Medulla oblongata (tissue), 1 donor: ENCODE measurements around the gene CTBP2.

Experiments
- DNase-seq: peaks from one replicate; pipeline ENCODE4 v3.0.0-alpha.2; 2015; ENCODE audit errors: extremely low spot score

The CTBP2 gene

DNA sequence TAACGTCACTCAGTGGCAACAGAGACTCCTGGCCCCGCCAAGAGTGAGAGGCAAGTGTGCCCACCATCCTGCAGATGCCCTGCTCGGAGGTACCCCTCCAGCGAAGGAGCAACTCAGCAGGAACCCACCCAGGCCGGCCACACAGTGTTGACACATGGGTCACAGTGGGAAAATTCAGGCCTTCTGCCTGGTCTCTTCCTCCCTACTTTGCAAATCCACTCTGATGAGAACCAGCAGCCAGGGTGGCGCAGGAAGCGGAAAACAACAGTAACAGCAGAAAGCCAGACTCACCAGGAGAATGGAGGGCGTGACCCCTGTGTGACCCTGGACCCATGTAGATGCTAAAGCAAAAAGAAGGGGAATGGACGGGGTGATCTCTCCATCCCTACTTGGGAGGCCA lies 53.8 kb downstream of the CTBP2 start:
- no peak for DNase-seq

DNA sequence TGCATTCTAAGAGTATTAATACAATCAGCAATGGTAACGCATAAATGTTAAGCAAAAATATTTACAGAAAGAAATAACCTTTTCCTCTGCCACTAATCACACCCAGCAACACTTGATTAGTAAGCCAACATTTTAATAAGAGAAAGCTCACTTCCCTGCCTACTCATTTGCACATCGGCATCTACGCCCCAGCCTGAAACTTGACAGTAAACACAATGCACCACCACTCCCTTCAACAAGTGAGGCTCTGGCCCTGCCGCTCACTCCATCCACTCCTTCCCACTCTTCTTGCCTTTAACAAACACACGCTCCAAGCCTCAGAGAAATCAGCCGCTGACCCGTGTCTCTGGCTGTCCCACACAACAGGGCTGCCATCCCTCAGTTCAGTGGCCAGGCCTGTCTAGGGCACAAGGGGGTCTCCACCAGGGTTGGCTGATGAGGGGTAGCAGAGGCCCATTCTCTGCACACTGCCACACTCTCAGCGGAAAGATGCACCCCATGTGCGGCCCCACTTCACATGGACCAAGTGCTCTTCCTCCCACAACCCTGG lies 54.6 kb downstream of the CTBP2 start:
- no peak for DNase-seq

DNA sequence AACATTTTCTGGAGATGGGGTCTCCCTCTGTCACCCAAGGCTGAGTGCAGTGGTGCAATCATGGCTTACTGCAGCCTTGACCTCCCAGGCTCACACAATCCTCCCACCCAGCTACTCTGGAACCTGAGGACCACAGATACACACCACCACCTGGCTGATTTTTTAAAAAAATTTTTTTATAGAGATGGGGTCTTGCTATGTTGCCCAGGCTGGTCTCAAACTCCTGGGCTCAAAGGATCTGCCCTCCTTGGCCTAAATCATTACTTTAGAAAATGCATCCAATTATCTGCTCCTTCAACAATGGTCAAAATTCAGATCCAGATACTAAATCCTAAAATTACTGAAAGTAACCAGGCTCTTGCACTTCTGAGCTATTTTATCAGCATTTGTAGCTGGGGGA lies 55.2 kb downstream of the CTBP2 start:
- DNase-seq, result no peak

DNA sequence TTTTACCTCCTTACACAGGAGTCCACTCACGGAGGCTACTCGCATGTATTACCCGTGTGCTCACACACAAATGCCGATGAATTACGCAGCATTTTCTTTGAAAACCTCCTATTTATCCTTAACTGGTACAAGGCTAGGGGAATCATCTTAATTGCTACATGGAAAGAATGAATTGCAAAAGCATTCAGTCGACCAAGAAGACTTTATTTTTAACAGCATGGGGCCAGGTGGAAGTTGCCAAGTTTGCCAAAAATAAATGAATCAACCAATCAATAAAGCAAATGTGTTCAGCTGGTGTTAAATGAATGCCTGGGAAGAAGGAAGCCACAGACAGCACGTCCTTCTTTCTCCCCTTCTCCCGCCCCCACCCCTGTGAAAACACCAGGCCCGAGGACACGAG lies 55.8 kb downstream of the CTBP2 start:
- DNase-seq, result no peak

DNA sequence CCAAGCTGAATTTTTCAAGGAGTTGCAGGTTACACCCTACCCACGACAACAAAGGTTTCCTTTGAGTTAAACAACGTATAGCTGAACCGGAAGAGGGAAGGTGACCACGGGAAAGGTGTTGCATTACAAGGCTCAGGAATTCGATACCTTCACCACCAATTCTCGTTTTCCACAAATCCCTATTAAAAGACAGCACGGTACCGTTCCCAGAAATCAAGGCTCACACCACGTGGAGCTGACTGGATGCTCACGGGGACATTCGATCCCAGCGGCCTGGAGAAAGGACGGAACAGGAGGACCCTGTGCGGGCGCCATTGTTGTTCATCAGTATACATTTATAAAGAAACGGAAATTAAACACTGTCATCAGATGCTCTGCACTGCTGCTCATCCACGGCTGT lies 56.4 kb downstream of the CTBP2 start:
- no peak for DNase-seq

DNA sequence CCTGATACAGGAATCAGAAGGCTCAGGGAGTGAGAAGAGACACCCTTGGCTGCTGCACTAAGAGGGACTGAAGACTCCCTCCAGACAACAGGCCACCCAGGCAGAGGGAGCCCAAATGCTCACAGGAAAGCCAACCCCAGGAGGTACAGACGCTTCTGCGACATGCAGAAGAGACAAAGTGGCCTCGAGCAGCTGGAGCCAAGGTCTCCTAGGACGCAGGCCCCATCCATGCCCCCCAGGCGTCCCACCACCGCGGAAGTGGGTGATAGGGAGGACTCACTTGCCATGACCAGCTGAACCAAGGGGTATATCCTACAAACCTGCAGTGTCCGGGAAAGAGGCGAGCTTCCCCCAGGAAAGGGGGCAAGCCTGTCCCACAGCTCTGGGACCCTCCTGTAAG lies 56.9 kb downstream of the CTBP2 start:
- no peak for DNase-seq

DNA sequence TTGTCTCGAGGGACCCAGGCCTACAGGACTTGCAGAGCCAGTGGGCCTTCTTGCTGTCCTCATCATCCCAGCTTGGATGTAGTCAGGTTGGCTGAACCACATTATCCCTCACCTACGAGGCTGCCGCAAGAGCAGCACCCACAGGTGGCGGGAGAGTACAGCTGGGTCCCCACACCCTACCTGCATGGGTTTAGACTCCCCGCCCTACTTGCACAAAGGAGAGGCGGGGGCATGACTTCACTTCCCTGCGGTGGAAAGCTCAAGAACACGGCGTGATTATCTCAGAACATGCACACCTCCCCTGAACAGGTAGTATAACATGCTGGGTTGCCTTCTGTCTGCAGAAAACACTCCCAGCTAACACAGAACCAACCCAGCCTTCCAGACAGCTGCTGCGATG lies 57.5 kb downstream of the CTBP2 start:
- no peak for DNase-seq

DNA sequence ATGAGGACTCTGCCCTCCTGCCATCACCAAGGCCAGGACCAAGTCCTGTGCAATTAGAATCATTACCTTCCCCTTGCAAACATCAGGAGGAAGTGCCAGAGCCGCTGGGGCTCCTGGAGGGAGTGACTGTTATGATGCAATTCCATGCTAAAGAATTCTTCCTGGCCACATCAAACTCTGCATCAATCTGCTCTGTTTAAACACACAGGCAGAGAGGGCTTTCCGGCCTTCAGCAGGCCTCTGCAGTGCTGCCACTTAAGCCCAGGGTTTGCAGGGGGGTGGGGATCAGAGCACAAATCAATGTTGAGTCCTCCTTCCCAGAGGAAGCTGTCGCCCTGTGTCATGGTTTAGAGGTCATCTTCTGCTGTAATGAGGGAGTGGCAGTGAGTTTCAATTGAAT lies 58.1 kb downstream of the CTBP2 start:
- no peak for DNase-seq

DNA sequence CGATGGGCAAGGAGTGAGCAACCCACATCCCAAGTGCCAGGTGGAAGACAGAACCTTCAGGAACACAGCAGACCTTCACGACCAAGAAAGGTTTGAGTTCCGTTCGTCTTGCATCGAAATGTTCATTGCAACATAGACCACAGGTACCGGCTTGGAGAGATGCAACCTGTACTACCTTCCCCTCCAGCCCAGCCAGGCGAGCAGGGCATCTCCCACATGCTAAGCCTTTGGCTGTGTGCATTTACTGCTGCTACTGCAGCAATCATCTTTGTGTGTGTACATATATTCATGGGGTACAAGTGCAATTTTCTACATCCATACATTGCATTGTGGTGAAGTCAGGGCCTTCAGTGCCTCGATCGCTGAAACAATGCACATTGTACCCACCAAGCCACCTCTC lies 58.8 kb downstream of the CTBP2 start:
- DNase-seq, result no peak

DNA sequence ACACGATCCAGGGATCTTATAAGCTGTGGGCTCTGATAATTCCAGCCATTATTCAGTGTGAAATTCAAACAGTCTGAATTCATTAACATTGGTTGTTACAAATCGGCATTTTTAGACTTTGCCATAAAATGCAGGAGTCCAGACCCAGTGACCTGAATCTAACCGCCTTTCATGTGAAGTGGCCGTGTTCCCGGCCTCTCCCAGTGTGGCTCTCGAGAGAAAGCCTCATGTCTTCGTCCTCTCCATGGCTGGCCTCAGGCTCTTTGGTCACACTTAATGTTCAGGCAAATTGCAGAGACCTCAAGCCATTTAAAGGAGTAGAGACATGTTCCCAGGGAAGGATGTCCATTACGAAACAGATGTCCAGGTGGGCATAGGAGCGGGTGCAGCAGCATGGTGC lies 59.3 kb downstream of the CTBP2 start:
- DNase-seq, result peak; percentile 54

DNA sequence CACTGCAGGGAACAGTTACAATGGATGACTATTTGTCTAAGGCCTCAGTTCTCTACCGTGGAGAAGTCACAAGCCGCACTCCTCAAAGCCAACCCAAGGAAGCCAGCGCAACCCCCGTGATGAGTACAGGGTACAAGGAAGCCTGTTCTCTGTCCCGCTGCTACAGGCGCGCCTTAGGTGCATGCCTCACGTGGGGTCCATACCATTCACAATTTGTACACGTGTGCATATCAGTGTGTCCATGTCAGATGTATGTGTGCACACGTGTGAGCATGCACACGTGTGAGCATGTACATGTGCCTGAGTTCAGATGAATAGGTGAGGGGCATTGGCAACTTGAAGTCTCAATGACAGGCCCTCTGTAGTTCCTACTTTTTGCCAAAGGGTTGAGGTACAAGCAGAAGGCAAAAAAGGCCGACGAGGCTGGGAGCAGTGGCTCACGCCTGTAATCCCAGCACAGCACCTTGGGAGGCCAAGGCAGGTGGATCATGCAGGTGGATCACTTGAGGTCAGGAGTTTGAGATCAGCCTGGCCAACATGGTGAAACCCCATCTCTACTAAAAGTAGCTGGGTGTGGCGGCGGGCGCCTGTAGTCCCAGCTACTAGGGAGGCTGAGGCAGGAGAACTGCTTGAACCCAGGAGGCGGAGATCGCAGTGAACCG lies 62.8 kb downstream of the CTBP2 start:
- no peak for DNase-seq

DNA sequence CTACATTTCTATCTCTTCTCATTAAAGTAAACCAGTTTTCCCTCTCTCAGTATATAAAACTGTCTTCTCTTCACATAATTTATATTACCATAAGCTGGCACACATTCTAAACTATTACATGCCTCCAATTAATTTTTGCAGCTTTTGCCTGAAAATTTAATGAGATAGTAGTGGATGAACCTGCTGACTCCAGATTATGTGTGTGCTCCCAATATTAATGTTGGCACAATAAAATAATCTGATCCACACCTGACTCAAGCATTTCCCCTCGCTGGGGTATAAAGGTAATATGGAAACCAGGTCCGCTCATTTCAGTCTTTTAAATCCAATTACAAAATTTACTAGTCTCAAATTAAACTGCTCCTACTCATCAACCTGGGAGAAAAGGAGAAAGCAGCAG lies 63.4 kb downstream of the CTBP2 start:
- DNase-seq, result no peak

DNA sequence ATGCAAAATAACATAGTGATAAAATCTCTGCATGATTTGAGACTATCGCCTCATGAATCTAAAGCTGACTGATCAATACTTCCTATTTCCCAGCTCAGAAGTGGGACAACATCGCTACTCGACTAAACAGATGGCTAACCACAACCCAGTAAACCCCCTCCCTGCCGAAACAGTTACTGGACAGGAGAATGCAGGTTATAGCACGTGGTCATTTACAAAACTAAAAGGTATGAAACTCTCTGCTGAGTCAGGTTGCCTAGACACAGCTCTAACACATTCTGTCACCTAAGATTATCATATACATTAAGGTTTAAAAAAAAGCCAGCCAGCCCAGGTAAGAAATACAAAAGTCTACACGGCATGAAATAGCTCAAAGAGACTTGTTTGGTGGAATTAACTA lies 64.0 kb downstream of the CTBP2 start:
- DNase-seq, result no peak

DNA sequence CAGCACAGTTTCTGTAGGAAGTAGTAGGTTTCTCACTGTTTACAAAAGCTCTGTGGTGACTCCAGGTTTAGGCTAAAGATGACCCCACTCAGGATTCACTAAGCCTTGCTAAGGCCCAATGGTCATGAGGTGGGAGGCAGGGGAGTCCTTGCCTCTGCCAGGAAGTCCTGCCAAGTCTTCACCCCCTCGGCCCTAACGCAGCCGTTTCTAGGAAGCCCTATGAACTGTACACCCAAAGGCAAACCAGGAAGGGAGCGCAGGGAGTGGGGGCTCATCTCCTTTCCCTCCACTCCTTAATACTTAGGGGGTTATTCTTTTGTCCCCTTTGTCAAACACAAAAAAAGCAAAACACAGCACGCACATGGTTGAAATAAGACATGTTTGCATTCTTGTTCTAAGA lies 64.6 kb downstream of the CTBP2 start:
- DNase-seq, result no peak

DNA sequence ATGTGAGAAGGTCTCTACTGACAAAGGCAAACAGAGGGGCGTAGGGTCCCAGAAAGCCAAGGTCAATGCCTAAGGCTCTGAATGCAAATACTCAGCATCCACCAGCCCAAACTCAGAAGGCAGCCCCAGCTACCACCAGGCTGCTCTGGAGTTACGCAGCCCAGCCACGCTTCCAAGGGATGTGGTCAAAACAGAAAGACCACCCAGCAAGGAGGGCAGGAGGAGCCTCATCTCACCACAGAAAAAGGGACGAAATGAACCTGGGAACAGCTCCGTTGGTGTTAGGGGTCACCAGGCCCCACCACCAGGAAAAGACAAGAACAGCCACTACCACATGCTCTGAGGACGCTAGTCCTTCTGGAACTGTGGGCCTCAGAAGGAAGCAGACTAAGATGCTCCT lies 65.1 kb downstream of the CTBP2 start:
- DNase-seq, result no peak

DNA sequence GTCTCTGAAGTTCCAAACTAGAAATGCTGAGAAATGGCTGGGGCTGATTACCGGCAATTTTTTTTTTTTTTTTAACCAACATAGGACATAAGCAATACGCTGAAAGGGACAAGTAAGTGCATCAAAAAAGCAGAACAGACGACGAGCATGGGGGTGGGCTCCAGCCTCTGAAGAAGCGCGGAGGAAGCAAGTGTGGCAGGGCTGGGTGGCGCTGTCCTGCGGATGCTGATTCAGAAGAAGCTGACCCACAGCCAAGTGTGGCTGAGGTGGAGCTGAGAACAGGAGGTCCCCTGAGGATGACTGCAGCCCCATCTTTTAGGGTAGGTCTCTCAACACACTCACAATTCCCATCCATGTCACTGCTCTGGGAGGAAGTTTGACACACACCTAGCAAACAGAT lies 65.6 kb downstream of the CTBP2 start:
- DNase-seq, result no peak

DNA sequence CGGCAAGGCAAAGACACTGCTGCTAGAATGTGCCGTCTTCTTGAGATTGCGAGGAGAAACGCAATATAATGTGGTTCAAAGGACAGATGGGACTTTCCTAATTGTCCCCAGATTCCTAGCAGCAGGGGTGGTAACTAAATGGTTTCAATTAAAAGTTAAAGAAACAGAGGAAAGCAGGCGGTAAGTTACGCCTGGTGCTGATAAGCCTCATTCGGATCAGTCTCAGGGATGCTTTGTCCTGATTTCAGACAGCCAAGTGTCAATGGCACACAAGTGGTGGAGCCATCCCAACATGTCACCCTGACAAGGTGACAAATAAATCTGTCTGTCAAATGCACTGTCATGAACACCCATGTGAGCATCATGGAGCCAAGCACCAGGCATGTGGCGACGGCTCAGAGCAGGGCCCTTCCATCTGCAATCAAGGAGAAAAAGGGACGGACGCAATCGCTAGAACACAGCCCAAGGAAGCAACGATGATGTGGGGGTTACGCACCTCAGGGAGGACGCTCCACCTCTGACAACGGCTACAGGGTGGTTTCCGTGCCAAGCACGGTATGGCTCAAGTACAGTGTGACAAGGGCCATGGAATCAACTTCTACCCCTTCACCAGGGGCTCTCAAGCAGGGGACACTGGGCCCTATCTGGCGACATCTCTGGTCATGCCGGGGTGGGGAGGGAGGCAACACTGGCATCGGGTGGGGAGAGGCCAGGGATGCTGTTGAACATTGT lies 66.2 kb downstream of the CTBP2 start:
- DNase-seq, result no peak

DNA sequence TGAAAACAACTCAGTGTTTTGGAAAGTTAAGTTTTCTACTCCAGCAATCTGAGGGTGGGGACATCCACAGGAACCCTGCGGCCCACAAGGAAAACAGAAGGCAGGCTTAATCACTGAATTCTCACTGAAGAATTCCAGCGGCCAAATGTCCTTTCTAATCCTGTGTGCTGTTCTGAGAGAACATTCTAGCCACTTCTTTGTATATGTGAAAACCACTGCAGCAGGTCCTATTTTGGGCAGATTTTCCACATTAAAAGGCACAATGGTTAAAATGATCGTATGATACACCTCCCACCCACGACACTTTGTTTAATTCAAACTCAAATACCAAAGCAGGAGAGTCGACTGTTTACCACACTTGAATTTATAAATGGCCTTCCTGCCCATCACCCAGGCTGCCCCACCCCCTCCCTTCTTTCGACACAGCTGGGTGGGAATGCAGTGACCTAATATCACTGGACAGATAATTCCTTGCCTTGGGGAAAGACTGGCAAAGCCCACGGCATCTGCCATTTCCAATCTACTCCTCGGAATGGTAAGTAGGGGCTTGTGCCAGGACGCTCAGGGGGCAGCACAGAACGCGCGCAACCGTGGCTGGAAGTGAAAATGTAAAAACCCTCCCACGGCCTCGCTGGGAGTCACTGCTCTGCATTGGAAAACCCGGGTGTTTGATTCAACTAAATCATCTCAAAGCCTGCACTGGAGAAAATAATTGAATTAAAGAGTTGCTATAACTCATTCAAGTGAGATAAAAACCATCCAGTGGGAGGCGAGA lies 67.0 kb downstream of the CTBP2 start:
- no peak for DNase-seq

DNA sequence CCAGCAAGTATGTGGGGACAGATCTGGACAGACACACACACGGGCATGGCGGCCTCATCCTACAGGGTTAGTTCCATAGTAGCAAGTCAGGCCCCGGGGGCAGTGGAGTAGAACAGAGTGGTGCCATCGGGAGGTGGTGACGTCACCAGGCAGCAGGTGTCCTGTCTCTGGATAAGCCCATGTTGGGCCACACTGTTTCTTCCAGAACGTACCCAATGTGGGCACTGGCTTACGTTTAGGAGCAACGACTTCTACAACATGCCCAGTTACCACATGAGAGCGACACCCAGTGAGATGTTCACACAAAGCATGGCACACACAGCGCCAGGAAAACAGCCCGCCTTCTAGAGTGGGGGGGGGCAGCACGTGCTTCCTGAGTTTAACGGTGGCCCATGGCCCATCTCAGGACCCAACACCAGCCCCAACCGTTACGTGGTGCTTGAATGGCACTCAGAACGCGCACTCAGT lies 67.8 kb downstream of the CTBP2 start:
- DNase-seq, result no peak

DNA sequence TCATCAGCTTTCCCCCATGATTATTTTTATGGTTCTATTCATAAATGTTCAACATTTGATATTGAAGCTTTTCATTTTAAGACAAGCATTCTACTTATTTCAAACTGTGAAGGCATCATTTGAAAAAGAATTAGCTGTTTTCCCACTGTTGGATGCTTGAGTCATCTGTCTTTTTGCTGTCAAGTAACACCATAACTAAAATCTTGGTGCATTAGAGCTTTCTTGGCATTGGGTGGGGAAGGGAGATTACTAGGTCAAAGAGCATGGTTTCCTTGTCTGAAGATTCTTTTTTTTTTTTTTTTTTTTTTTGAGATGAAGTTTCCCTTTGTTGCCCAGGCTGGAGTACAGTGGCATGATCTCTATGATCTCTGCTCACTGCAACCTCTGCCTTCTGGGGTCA lies 68.5 kb downstream of the CTBP2 start:
- DNase-seq, result no peak

DNA sequence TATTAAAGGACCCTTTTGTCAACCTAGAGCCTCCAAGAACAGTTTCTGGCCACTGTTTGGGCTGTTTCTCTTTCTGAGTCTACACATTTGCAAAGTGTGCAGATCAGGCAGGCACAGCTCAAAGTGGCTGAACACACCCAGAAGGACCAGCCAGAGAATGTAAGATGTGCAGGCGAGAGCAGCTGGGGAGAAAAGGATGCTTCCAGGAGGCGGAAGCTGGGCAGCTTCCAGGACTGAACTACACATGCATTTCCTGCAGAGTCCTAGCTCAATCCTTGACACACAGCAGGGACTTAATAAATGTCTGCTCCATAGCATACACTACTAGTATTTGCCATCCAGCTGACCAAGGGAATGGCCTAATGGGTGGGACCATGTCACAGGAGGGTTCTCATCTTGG lies 70.9 kb downstream of the CTBP2 start:
- DNase-seq, result no peak

DNA sequence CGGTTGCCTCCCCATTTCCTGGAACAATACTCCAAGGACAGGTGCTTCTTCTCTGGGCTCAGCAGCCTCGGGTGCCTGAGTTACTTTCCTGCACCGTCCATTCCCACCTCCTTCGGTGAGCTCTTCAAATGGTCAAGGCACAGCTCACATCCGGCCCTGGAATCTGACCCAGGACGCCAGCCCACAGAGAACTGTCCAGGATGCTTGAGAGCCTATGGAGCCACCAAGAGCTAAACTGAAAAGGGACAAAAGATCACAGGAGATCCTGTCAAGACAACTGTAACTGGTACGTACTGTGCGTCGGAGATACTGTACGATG lies 72.5 kb downstream of the CTBP2 start:
- no peak for DNase-seq
